Liver (tissue), 3 donors: ENCODE results near the gene ADCY10.

Experiments
- EGR1 ChIP-seq, 2 donors: IDR thresholded peaks; 2 replicates each; pipeline ENCODE4 v1.6.1; 2016 to 2018; ENCODE audit warnings: antibody characterized with exemption in 2 of 2, low read depth in 2 of 2
- RAD21 ChIP-seq, 2 donors: IDR thresholded peaks; 2 replicates each; pipeline ENCODE4 v1.6.1; 2016; ENCODE audit warnings: antibody characterized with exemption in 2 of 2, mild to moderate bottlenecking in 2 of 2
- YY1 ChIP-seq: IDR thresholded peaks from 2 replicates; pipeline ENCODE4 v1.6.1; 2016; ENCODE audit warnings: antibody characterized with exemption, mild to moderate bottlenecking
- TF ChIP-seq, protein P1 (sequence below): IDR thresholded peaks from 2 replicates; pipeline ENCODE4 v1.6.1; 2016; ENCODE audit warnings: antibody characterized with exemption
- TF ChIP-seq, protein P2 (sequence below): fragments of 150-350 bp; IDR thresholded peaks from 2 replicates; pipeline ENCODE4 v1.5.1; 2017; ENCODE audit warnings: improper control_type of control experiment, low read depth, low read length; ENCODE audit not compliant: missing input control
- TF ChIP-seq, protein P3 (sequence below): IDR thresholded peaks from 2 replicates; pipeline ENCODE4 v1.6.1; 2016; ENCODE audit warnings: antibody characterized with exemption, mild to moderate bottlenecking
- donor health status: healthy.
- donor health status: healthy.

GRCh38 chr1:167763525-167764220 lies 150.3 kb downstream of the ADCY10 start:
- TF ChIP-seq, protein P1, sequence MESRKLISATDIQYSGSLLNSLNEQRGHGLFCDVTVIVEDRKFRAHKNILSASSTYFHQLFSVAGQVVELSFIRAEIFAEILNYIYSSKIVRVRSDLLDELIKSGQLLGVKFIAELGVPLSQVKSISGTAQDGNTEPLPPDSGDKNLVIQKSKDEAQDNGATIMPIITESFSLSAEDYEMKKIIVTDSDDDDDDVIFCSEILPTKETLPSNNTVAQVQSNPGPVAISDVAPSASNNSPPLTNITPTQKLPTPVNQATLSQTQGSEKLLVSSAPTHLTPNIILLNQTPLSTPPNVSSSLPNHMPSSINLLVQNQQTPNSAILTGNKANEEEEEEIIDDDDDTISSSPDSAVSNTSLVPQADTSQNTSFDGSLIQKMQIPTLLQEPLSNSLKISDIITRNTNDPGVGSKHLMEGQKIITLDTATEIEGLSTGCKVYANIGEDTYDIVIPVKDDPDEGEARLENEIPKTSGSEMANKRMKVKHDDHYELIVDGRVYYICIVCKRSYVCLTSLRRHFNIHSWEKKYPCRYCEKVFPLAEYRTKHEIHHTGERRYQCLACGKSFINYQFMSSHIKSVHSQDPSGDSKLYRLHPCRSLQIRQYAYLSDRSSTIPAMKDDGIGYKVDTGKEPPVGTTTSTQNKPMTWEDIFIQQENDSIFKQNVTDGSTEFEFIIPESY: no peak
- TF ChIP-seq, protein P2, sequence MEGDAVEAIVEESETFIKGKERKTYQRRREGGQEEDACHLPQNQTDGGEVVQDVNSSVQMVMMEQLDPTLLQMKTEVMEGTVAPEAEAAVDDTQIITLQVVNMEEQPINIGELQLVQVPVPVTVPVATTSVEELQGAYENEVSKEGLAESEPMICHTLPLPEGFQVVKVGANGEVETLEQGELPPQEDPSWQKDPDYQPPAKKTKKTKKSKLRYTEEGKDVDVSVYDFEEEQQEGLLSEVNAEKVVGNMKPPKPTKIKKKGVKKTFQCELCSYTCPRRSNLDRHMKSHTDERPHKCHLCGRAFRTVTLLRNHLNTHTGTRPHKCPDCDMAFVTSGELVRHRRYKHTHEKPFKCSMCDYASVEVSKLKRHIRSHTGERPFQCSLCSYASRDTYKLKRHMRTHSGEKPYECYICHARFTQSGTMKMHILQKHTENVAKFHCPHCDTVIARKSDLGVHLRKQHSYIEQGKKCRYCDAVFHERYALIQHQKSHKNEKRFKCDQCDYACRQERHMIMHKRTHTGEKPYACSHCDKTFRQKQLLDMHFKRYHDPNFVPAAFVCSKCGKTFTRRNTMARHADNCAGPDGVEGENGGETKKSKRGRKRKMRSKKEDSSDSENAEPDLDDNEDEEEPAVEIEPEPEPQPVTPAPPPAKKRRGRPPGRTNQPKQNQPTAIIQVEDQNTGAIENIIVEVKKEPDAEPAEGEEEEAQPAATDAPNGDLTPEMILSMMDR: no peak
- no peak for TF ChIP-seq YY1
- TF ChIP-seq, protein P3, sequence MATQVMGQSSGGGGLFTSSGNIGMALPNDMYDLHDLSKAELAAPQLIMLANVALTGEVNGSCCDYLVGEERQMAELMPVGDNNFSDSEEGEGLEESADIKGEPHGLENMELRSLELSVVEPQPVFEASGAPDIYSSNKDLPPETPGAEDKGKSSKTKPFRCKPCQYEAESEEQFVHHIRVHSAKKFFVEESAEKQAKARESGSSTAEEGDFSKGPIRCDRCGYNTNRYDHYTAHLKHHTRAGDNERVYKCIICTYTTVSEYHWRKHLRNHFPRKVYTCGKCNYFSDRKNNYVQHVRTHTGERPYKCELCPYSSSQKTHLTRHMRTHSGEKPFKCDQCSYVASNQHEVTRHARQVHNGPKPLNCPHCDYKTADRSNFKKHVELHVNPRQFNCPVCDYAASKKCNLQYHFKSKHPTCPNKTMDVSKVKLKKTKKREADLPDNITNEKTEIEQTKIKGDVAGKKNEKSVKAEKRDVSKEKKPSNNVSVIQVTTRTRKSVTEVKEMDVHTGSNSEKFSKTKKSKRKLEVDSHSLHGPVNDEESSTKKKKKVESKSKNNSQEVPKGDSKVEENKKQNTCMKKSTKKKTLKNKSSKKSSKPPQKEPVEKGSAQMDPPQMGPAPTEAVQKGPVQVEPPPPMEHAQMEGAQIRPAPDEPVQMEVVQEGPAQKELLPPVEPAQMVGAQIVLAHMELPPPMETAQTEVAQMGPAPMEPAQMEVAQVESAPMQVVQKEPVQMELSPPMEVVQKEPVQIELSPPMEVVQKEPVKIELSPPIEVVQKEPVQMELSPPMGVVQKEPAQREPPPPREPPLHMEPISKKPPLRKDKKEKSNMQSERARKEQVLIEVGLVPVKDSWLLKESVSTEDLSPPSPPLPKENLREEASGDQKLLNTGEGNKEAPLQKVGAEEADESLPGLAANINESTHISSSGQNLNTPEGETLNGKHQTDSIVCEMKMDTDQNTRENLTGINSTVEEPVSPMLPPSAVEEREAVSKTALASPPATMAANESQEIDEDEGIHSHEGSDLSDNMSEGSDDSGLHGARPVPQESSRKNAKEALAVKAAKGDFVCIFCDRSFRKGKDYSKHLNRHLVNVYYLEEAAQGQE: no peak
- TF ChIP-seq EGR1 (IDR thresholded peaks at IDR 0.05; ENCODE audit: low read depth in 2 of 2): no peak
- TF ChIP-seq RAD21 (IDR thresholded peaks at IDR 0.05): no peak
